GM13976 (cell line): Measurements from ENCODE around the gene ATP11A.

Experiments used
- DNase-seq: peaks from one replicate; pipeline ENCODE4 v3.0.0; 2012; ENCODE audit warnings: low spot score
- CTCF ChIP-seq: IDR thresholded peaks from 2 replicates; pipeline ENCODE4 v1.5.1; 2012; ENCODE audit warnings: borderline replicate concordance, mild to moderate bottlenecking; ENCODE audit not compliant: insufficient read depth; ENCODE audit errors: extremely low read depth, missing control alignments, control extremely low read depth
- in situ Hi-C: fragments of 300-500 bp; cut with MboI; formaldehyde crosslinking; loops from one replicate; pipeline ENCODE4 v1.12.0; 2022; ENCODE audit warnings: low sequenced_read_pairs, mixed read lengths, inconsistent platforms; ENCODE audit not compliant: unreplicated experiment

The ATP11A gene

DNA sequence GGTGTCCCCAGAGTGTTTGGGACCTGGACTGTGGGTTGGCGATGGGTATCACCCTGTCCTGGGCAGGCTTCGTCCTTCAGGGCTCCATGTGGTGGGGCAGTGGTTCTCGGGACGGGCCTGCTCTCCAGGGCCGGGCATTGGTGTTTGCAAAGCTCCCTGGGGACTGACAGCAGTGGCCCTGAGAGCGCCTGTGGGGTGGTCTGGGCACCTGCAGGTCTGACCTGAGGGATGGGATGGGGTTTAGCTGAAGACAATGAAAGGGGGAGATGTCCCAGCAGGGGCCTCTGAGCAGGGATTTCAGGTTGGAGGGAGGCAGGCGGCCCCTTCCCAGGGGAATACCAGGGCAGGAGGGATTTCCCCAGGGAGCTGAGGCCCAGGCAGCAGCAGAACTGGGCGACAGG lies 210.9 kb downstream of the ATP11A start:
- DNase-seq: no peak
- no peak for TF ChIP-seq CTCF
- in situ Hi-C loops: no loop called here

DNA sequence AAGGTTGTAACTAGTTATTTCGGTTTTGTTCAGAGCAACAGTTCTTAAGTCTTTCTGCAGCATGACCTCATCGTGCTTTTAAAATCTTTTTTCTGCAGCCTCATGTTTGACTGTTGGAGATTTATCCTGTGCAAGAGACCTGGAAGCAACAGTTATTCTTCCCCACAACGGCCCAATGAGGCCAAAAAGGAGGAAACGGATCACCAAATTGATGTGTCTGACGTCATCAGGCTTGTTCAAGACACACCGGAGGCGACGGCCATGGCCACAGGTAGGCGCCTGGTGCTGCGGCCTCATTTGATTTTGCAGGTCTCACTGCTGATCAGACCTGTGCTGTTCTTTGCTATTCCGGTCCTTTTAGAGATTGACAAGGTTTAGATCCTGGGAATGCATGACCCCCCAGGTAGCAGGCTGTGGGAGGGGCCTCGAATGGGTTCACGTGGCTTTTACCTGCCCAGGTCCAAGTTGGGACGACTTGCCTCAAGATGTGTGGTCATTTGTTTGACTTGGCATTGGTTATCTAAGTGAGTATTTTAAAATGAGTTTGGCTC lies 212.3 kb downstream of the ATP11A start:
- in situ Hi-C loops: no loop called here
- no peak for DNase-seq
- TF ChIP-seq CTCF: no peak

DNA sequence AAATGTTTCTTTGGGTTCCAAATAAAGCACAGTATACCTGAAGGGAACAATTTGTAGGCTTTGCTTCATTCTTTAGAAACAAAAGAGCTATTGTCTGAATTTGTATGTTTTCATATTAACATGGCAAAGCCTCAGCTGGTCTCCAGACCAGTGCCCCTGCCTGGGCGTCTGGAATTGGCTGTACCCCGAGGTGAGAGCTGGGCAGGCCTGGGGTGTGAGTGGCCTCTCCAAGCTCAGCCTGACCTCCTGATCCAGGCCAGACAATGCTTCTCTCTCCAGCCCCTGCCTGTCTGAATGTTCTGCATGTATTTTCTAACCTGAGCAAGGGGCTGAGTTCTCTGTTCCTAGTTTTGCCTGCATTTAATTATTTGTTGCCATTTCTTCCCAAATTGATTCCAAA lies 212.8 kb downstream of the ATP11A start:
- in situ Hi-C loops: no loop called here
- DNase-seq: no peak
- TF ChIP-seq CTCF: no peak

DNA sequence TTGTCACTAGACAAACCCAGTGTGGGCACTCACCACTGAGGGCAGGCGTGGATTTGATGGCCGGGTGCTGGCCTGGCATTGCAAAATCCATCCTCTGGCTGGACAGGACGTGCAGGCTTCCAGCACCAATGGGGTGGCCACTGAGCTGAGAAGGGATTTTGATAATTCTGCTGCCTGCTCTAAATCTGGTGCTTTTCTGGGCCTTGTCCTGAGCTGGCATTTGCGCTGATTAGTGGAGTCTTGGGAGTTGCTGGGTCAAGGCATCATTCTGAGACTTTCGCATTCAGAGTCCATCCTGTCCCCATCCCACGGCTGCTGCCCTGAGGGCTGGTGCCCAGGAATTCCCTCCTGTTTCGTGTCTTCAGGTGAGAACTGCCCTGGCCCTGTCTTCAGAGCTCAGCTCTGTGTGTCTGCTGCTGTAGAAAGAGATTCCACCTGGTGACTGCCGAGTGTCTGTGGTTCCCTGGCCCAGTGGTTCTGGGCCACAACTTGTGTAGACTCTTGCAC lies 213.3 kb downstream of the ATP11A start:
- no peak for DNase-seq
- in situ Hi-C loops: no loop called here
- no peak for TF ChIP-seq CTCF

GRCh38 chr13:112903606-112904195 lies 213.9 kb downstream of the ATP11A start:
- in situ Hi-C loops: no loop called here
- TF ChIP-seq CTCF: no peak
- DNase-seq: no peak

- DNase-seq: no peak
- in situ Hi-C loops: no loop called here
- TF ChIP-seq CTCF: no peak
Measured at GRCh38 chr13:112904436-112904960, 214.7 kb downstream of the ATP11A start.
